ENCODE results near the gene VHLL.

VHLL gene

DNA sequence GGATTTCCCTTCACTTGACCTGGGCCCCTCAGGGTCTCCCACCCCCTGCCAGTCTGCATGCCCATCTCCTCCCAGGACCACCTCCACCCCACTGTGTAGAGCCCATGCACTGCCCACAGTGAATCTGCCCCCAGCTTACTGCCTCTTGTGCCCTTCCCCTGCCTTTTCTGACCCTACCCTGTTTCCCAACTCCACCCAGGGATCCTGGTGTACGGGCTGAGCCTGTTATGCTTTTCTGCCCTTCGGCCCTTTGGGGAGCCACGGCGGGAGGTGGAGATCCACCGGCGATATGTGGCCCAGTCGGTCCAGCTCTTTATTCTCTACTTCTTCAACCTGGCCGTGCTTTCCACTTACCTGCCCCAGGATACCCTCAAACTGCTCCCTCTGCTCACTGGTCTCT is 13.0 kb downstream of the VHLL start:
- no peak for DNase-seq
- no peak overlapping the region for H3K27ac ChIP-seq
- TF ChIP-seq, protein P1, sequence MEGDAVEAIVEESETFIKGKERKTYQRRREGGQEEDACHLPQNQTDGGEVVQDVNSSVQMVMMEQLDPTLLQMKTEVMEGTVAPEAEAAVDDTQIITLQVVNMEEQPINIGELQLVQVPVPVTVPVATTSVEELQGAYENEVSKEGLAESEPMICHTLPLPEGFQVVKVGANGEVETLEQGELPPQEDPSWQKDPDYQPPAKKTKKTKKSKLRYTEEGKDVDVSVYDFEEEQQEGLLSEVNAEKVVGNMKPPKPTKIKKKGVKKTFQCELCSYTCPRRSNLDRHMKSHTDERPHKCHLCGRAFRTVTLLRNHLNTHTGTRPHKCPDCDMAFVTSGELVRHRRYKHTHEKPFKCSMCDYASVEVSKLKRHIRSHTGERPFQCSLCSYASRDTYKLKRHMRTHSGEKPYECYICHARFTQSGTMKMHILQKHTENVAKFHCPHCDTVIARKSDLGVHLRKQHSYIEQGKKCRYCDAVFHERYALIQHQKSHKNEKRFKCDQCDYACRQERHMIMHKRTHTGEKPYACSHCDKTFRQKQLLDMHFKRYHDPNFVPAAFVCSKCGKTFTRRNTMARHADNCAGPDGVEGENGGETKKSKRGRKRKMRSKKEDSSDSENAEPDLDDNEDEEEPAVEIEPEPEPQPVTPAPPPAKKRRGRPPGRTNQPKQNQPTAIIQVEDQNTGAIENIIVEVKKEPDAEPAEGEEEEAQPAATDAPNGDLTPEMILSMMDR (IDR thresholded peaks at IDR 0.05; ENCODE audit: low read depth, low read length, missing control alignments) = no peak
- no peak overlapping the region for H3K4me3 ChIP-seq (ENCODE audit: low read depth, low read length)
- in situ Hi-C loops (cut with HindIII; ENCODE audit: low pct_ligation_motif_present, low sequenced_read_pairs) = no loop called here
- peaks cover 8% of the 10 kb centered on the region for H3K36me3 ChIP-seq (replicated peaks)
- H3K27me3 ChIP-seq (replicated peaks) = no peaks in the 10 kb centered on the region

DNA sequence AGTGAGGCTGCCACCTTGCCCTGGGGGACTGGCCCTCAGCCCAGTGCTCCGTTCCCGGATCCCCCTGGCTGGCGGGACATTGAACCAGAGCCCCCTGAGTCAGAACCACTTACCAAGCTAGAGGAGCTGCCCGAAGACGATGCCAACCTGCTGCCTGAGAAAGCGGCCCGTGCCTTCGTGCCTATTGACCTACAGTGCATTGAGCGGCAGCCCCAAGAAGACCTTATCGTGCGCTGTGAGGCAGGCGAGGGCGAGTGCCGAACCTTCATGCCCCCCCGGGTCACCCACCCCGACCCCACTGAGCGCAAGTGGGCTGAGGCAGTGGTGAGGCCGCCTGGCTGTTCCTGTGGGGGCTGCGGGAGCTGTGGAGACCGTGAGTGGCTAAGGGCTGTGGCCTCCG is 13.7 kb downstream of the VHLL start:
- TF ChIP-seq, protein P1 (IDR thresholded peaks at IDR 0.05; ENCODE audit: low read depth, low read length, missing control alignments) = no peak
- Histone ChIP-seq H3K27me3 (replicated peaks) (no peaks in the 10 kb centered on the region), H3K27ac (no peak overlapping the region), H3K36me3 (replicated peaks) (peaks cover 8% of the 10 kb centered on the region), H3K4me3 (ENCODE audit: low read depth, low read length) (no peak overlapping the region)
- in situ Hi-C loops (cut with HindIII; ENCODE audit: low pct_ligation_motif_present, low sequenced_read_pairs) = no loop called here
- DNase-seq = no peak

DNA sequence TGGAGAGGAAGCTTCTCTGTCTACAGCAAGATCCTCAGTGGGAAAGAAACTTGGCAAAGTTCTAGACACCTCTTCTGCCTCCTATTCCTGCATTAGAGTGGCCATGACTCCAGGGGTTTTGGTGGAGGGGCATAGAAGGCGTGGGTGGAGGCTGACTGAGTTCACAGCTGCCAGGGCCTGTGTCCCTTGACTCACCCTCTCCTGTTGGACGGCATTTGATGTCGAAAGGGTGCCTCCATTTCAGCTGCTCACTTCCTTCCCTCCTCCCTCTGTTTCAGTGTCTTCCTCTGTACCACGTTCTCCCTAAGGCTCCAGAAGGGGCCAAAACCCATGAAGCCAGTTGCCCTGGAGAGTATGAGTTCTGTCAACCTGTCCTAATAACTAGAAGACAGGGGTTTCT is 14.3 kb downstream of the VHLL start:
- H3K27ac ChIP-seq = no peak overlapping the region
- H3K27me3 ChIP-seq (replicated peaks) = no peaks in the 10 kb centered on the region
- TF ChIP-seq, protein P1 (IDR thresholded peaks at IDR 0.05; ENCODE audit: low read depth, low read length, missing control alignments) = no peak
- H3K4me3 ChIP-seq (ENCODE audit: low read depth, low read length) = no peak overlapping the region
- in situ Hi-C loops (cut with HindIII; ENCODE audit: low pct_ligation_motif_present, low sequenced_read_pairs) = no loop called here
- DNase-seq = no peak
- H3K36me3 ChIP-seq (replicated peaks) = peaks cover 7% of the 10 kb centered on the region

DNA sequence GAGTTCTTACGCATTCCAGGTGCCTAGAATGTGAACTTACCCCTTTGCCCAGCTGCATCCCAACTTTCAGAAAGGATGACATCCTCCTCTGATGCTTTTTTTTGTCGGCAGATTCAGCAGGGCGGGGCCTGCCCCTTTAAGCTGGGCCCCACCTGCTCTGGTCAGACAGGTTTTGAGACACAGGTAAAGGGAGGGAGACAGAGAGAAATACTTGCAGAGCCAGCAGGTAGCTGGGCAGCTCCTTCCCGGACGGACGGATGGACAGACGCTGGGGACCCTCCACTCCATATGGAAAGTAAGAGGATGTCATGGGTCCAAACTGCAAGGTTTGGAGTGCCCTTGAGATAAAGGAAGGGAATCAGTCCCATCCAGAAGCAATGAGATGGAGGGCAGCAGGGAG is 15.0 kb downstream of the VHLL start, which contains the start of gene TMEM79:
Gene TMEM79, plus strand, starts transcription at position 214 of the 400 bp plus-strand sequence. CDS start 902 bp downstream, outside the sequence.
- Histone ChIP-seq H3K27me3 (replicated peaks) (no peaks in the 10 kb centered on the region), H3K4me3 (ENCODE audit: low read depth, low read length) (peak within 1 kb of the TSS; percentile 88), H3K36me3 (replicated peaks) (peaks cover 5% of the 10 kb centered on the region), H3K27ac (peak within 1 kb of the TSS; percentile 97)
- TF ChIP-seq, protein P1 (IDR thresholded peaks at IDR 0.05; ENCODE audit: low read depth, low read length, missing control alignments) = no peak
- in situ Hi-C loops (cut with HindIII; ENCODE audit: low pct_ligation_motif_present, low sequenced_read_pairs) = no loop called here
- DNase-seq = no peak

DNA sequence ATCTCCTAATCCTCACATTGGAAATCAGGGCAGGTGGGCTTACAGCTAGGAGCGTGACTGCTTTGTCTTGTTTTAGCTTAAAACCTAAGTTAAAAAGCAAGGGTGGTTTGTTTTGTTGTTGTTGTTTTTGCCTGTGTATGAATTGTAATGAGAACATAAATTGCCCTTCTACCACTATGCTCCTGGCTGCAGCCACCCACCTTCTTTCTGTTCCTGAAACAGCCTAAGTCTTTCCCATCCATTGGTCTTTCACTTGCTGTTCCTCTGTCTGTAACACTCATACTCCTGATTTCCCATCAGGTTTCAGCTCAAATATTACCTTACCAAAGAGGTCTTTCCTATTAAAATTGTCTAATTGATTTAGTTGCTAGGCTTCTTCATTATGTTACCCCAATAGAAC is 15.6 kb downstream of the VHLL start:
- DNase-seq = no peak
- Histone ChIP-seq H3K27me3 (replicated peaks) (no peaks in the 10 kb centered on the region), H3K4me3 (ENCODE audit: low read depth, low read length) (peak overlapping the region; percentile 88), H3K36me3 (replicated peaks) (peaks cover 4% of the 10 kb centered on the region), H3K27ac (no peak overlapping the region)
- in situ Hi-C loops (cut with HindIII; ENCODE audit: low pct_ligation_motif_present, low sequenced_read_pairs) = no loop called here
- TF ChIP-seq, protein P1 (IDR thresholded peaks at IDR 0.05; ENCODE audit: low read depth, low read length, missing control alignments) = no peak
